Prostate gland (tissue), 2 donors: ENCODE measurements around the gene RNF113B.

Source experiments
- POLR2AphosphoS5 ChIP-seq: sonication (generic); formaldehyde crosslinking; IDR thresholded peaks from one replicate; pipeline ENCODE4 v1.6.1; 2017; ENCODE audit warnings: antibody characterized with exemption
- TF ChIP-seq, protein P1 (sequence below), 4 experiments: fragments of 200-600 bp in 2 of 4; fragments of 450-650 bp in 2 of 4; sonication (generic) in 2 of 4; IDR thresholded peaks; 1 replicate in 3 of 4; 2 replicates in 1 of 4; pipeline ENCODE4 v1.5.1; 2016 to 2019; ENCODE audit warnings: antibody characterized with exemption in 4 of 4, mild to moderate bottlenecking in 2 of 4, moderate library complexity in 2 of 4

DNA sequence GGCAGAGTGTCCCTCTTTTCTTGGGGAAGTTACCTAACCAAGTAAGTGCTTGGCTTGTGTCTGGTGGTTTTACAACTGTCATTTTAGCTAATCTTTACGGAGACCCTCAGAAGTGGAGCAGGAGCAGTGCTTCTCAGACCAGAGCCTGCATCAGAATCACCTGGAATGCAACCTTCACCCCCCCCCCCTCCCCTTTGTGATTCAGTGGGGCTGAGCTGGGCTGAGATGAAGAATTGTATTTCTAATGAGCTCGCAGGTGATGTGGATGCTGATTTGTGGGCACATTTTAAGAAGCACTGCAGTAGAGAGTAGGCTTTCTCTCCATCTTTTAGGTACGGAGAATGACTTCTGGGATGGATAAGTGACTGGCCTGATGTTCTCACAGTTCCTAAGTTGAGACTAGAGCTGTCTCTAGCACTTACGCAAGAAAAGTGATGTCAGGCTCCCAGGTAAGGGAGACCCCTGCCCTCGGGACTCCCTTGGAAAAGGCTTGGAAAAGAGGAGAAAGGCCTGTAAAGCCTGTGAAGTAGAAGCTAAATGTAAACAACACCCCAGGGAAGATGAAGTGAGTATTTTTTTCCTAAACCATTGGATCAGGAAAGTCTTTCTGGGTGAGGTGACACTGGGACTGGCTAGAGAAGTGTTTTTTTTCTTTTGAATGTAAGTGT, 23.3 kb upstream of the RNF113B start:
- no peak for TF ChIP-seq POLR2AphosphoS5
- TF ChIP-seq, protein P1, sequence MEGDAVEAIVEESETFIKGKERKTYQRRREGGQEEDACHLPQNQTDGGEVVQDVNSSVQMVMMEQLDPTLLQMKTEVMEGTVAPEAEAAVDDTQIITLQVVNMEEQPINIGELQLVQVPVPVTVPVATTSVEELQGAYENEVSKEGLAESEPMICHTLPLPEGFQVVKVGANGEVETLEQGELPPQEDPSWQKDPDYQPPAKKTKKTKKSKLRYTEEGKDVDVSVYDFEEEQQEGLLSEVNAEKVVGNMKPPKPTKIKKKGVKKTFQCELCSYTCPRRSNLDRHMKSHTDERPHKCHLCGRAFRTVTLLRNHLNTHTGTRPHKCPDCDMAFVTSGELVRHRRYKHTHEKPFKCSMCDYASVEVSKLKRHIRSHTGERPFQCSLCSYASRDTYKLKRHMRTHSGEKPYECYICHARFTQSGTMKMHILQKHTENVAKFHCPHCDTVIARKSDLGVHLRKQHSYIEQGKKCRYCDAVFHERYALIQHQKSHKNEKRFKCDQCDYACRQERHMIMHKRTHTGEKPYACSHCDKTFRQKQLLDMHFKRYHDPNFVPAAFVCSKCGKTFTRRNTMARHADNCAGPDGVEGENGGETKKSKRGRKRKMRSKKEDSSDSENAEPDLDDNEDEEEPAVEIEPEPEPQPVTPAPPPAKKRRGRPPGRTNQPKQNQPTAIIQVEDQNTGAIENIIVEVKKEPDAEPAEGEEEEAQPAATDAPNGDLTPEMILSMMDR (IDR thresholded peaks at IDR 0.05), result no peak
